BLaER1 treated with 17β-estradiol and CSF1 and Interleukin-3, amounts not matched to agents 10 nM and 100 nM (cell line): Measurements from ENCODE around the gene LRRC23.

Experiments used
- H3K27ac ChIP-seq, 11 experiments: shearing (Covaris generic); formaldehyde crosslinking; 2 replicates each; pipeline ENCODE4 v1.8.1; 2022
- H3K27me3 ChIP-seq, 11 experiments: shearing (Covaris generic); formaldehyde crosslinking; 2 replicates each; pipeline ENCODE4 v1.8.1; 2022
- H3K36me3 ChIP-seq, 11 experiments: shearing (Covaris generic); formaldehyde crosslinking; 2 replicates each; pipeline ENCODE4 v1.8.1; 2022
- H3K4me1 ChIP-seq, 10 experiments: shearing (Covaris generic); formaldehyde crosslinking; 2 replicates each; pipeline ENCODE4 v1.8.1; 2022
- H3K4me2 ChIP-seq, 11 experiments: shearing (Covaris generic); formaldehyde crosslinking; 2 replicates each; pipeline ENCODE4 v1.8.1; 2022
- H3K4me3 ChIP-seq, 10 experiments: shearing (Covaris generic); formaldehyde crosslinking; 2 replicates each; pipeline ENCODE4 v1.8.1; 2022
- H3K9ac ChIP-seq, 11 experiments: shearing (Covaris generic); formaldehyde crosslinking; 2 replicates each; pipeline ENCODE4 v1.8.1; 2022
- H3K9me3 ChIP-seq, 11 experiments: shearing (Covaris generic); formaldehyde crosslinking; replicated peaks in 1 of 11; 2 replicates each; pipeline ENCODE4 v1.8.1; 2022
- H4K20me1 ChIP-seq, 11 experiments: shearing (Covaris generic); formaldehyde crosslinking; 2 replicates each; pipeline ENCODE4 v1.8.1; 2022
- Cebpa-rat ChIP-seq, 11 experiments: shearing (Covaris generic); IDR thresholded peaks; 2 replicates each; pipeline ENCODE4 v1.8.1; 2022

The LRRC23 gene

DNA sequence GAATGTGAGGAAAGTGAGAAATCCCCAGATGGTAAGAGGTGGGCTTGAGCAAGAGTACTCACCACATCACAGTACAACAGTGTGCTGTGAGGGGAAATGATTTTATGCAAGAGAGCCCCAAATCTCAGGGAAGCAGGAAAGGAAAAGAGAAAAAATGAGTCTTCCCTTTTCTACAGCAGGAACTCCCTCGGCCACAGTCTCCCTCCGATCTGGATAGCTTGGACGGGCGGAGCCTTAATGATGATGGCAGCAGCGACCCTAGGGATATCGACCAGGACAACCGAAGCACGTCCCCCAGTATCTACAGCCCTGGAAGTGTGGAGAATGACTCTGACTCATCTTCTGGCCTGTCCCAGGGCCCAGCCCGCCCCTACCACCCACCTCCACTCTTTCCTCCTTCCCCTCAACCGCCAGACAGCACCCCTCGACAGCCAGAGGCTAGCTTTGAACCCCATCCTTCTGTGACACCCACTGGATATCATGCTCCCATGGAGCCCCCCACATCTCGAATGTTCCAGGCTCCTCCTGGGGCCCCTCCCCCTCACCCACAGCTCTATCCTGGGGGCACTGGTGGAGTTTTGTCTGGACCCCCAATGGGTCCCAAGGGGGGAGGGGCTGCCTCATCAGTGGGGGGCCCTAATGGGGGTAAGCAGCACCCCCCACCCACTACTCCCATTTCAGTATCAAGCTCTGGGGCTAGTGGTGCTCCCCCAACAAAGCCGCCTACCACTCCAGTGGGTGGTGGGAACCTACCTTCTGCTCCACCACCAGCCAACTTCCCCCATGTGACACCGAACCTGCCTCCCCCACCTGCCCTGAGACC is 31.0 kb downstream of the LRRC23 start:
- Histone ChIP-seq H3K9me3 (no peaks in the 10 kb centered on the region), H3K27me3 (no peaks in the 10 kb centered on the region), H3K9ac (peak overlapping the region; percentile 4 to 98 (median 94); a peak in 18 of 22 replicates), H3K27ac (peak overlapping the region in 10 of 11 experiments; percentile 32 to 97 (median 95); a peak in 19 of 22 replicates), H3K4me1 (peaks cover 63 to 80% (median 75%) of the 10 kb centered on the region in 10 experiments), H3K36me3 (peaks cover 28 to 68% (median 62%) of the 10 kb centered on the region in 11 experiments), H3K4me3 (peak overlapping the region in 6 of 10 experiments; percentile 5 to 87 (median 73); a peak in 6 of 20 replicates), H3K4me2 (peak overlapping the region; percentile 91 to 100 (median 98)), H4K20me1 (peaks cover 0 to 58% (median 18%) of the 10 kb centered on the region in 11 experiments; a peak in 12 of 22 replicates)
- TF ChIP-seq Cebpa-rat (IDR thresholded peaks at IDR 0.05): peak in 1 of 11 experiments; percentile 9; a peak in 3 of 22 replicates

DNA sequence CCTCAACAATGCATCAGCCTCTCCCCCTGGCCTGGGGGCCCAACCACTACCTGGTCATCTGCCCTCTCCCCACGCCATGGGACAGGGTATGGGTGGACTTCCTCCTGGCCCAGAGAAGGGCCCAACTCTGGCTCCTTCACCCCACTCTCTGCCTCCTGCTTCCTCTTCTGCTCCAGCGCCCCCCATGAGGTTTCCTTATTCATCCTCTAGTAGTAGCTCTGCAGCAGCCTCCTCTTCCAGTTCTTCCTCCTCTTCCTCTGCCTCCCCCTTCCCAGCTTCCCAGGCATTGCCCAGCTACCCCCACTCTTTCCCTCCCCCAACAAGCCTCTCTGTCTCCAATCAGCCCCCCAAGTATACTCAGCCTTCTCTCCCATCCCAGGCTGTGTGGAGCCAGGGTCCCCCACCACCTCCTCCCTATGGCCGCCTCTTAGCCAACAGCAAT is 31.6 kb downstream of the LRRC23 start:
- no peaks in the 10 kb centered on the region for H3K9me3 ChIP-seq
- no peaks in the 10 kb centered on the region for H3K27me3 ChIP-seq
- peaks cover 0 to 52% (median 17%) of the 10 kb centered on the region in 11 experiments; a peak in 11 of 22 replicates for H4K20me1 ChIP-seq
- H3K4me3 ChIP-seq: peak overlapping the region in 9 of 10 experiments; percentile 69 to 87 (median 78); a peak in 13 of 20 replicates
- peak overlapping the region; percentile 91 to 100 (median 98) for H3K4me2 ChIP-seq
- peak overlapping the region; percentile 4 to 98 (median 94); a peak in 19 of 22 replicates for H3K9ac ChIP-seq
- peaks cover 63 to 76% (median 71%) of the 10 kb centered on the region in 10 experiments for H3K4me1 ChIP-seq
- peaks cover 28 to 74% (median 68%) of the 10 kb centered on the region in 11 experiments for H3K36me3 ChIP-seq
- H3K27ac ChIP-seq: peak overlapping the region in 9 of 11 experiments; percentile 85 to 97 (median 96); a peak in 18 of 22 replicates
- TF ChIP-seq Cebpa-rat (IDR thresholded peaks at IDR 0.05): no peak

DNA sequence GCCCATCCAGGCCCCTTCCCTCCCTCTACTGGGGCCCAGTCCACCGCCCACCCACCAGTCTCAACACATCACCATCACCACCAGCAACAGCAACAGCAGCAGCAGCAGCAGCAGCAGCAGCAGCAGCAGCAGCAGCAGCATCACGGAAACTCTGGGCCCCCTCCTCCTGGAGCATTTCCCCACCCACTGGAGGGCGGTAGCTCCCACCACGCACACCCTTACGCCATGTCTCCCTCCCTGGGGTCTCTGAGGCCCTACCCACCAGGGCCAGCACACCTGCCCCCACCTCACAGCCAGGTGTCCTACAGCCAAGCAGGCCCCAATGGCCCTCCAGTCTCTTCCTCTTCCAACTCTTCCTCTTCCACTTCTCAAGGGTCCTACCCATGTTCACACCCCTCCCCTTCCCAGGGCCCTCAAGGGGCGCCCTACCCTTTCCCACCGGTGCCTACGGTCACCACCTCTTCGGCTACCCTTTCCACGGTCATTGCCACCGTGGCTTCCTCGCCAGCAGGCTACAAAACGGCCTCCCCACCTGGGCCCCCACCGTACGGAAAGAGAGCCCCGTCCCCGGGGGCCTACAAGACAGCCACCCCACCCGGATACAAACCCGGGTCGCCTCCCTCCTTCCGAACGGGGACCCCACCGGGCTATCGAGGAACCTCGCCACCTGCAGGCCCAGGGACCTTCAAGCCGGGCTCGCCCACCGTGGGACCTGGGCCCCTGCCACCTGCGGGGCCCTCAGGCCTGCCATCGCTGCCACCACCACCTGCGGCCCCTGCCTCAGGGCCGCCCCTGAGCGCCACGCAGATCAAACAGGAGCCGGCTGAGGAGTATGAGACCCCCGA is 32.2 kb downstream of the LRRC23 start:
- H3K4me2 ChIP-seq: peak overlapping the region; percentile 91 to 100 (median 98)
- H3K4me1 ChIP-seq: peaks cover 58 to 81% (median 71%) of the 10 kb centered on the region in 10 experiments
- peak overlapping the region; percentile 87 to 98 (median 97) for H3K9ac ChIP-seq
- H3K27me3 ChIP-seq: no peaks in the 10 kb centered on the region
- peaks cover 0 to 47% (median 13%) of the 10 kb centered on the region in 11 experiments; a peak in 11 of 22 replicates for H4K20me1 ChIP-seq
- peak overlapping the region; percentile 82 to 97 (median 94) for H3K27ac ChIP-seq
- peaks cover 33 to 81% (median 74%) of the 10 kb centered on the region in 11 experiments for H3K36me3 ChIP-seq
- TF ChIP-seq Cebpa-rat (IDR thresholded peaks at IDR 0.05): no peak
- no peaks in the 10 kb centered on the region for H3K9me3 ChIP-seq
- peak overlapping the region; percentile 69 to 92 (median 79) for H3K4me3 ChIP-seq

DNA sequence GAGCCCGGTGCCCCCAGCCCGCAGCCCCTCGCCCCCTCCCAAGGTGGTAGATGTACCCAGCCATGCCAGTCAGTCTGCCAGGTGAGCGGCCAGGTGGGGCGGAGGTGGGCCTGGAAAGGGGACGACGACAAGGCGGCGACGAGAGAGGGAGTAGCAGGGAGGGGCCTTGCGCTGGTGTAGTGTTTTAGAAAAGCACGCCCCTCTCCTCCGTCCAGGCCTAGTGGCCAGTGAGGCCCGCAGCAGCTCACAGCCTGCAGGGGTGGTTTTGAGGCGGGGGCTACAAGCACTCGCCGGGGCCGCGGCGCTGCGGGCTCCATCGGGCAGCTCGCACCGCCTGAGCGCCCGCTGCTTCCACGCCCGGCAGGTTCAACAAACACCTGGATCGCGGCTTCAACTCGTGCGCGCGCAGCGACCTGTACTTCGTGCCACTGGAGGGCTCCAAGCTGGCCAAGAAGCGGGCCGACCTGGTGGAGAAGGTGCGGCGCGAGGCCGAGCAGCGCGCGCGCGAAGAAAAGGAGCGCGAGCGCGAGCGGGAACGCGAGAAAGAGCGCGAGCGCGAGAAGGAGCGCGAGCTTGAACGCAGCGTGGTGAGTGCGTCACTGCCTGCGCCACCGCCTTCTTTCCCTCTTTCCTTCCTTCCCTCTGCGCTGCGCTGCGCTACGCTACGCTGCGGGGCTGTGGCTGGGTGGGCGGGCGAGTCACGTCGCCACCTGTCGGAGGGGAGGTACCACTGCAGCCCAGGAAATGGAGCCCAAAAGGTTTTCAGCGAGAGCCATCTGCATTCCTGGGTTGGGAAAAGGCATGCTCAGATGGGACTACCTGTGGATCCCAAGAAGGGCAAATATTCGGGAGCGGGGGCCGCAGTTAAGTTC is 33.1 kb downstream of the LRRC23 start:
- Histone ChIP-seq H3K4me1 (peaks cover 56 to 81% (median 70%) of the 10 kb centered on the region in 10 experiments), H3K9me3 (no peaks in the 10 kb centered on the region), H3K9ac (peak overlapping the region; percentile 87 to 98 (median 97)), H3K27me3 (no peaks in the 10 kb centered on the region), H3K36me3 (peaks cover 33 to 86% (median 74%) of the 10 kb centered on the region in 11 experiments), H3K4me3 (peak overlapping the region; percentile 69 to 92 (median 79)), H3K27ac (peak overlapping the region; percentile 82 to 97 (median 94)), H3K4me2 (peak overlapping the region; percentile 91 to 100 (median 98)), H4K20me1 (peaks cover 0 to 38% (median 12%) of the 10 kb centered on the region in 11 experiments; a peak in 9 of 22 replicates)
- TF ChIP-seq Cebpa-rat (IDR thresholded peaks at IDR 0.05): no peak

DNA sequence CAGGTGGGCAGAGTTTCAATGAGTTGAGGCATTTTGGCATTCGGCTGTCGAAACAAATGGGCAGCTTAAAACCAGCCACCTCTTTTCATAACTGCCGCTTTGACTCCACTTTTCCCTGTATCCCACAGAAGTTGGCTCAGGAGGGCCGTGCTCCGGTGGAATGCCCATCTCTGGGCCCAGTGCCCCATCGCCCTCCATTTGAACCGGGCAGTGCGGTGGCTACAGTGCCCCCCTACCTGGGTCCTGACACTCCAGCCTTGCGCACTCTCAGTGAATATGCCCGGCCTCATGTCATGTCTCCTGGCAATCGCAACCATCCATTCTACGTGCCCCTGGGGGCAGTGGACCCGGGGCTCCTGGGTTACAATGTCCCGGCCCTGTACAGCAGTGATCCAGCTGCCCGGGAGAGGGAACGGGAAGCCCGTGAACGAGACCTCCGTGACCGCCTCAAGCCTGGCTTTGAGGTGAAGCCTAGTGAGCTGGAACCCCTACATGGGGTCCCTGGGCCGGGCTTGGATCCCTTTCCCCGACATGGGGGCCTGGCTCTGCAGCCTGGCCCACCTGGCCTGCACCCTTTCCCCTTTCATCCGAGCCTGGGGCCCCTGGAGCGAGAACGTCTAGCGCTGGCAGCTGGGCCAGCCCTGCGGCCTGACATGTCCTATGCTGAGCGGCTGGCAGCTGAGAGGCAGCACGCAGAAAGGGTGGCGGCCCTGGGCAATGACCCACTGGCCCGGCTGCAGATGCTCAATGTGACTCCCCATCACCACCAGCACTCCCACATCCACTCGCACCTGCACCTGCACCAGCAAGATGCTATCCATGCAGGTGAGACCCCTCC is 34.0 kb downstream of the LRRC23 start:
- Histone ChIP-seq H3K27me3 (no peaks in the 10 kb centered on the region), H3K4me1 (peaks cover 58 to 79% (median 67%) of the 10 kb centered on the region in 10 experiments), H3K9ac (peak overlapping the region; percentile 87 to 98 (median 97)), H3K4me2 (peak overlapping the region; percentile 76 to 100 (median 98)), H3K4me3 (peak overlapping the region; percentile 45 to 92 (median 79); a peak in 19 of 20 replicates), H4K20me1 (peaks cover 0 to 32% (median 7%) of the 10 kb centered on the region in 11 experiments; a peak in 8 of 22 replicates), H3K27ac (peak overlapping the region in 10 of 11 experiments; percentile 82 to 97 (median 95); a peak in 21 of 22 replicates), H3K9me3 (no peaks in the 10 kb centered on the region), H3K36me3 (peaks cover 30 to 77% (median 66%) of the 10 kb centered on the region in 11 experiments)
- no peak for TF ChIP-seq Cebpa-rat (IDR thresholded peaks at IDR 0.05)

DNA sequence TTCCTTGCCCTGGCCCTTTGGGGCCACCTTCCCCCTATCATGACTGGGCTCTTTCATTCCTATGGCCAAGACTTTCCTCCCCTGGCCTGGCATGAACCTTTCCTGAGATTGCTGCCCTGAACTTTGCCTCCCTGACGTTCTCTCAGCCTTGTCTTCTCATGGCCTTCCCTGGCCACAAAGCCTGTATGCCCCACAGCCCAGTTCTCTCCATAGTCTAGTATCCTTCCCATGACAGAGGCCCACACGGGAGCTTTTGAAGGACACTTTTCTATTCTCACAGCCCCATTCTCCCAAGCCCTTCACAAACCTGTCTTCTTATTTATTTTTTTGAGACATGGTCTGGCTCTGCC is 34.5 kb downstream of the LRRC23 start:
- Histone ChIP-seq H3K4me2 (peak overlapping the region in 2 of 11 experiments; percentile 99; a peak in 3 of 22 replicates), H3K9ac (peak overlapping the region in 10 of 11 experiments; percentile 1 to 98 (median 96); a peak in 15 of 22 replicates), H3K27me3 (no peaks in the 10 kb centered on the region), H3K9me3 (no peaks in the 10 kb centered on the region), H3K27ac (peak overlapping the region in 9 of 11 experiments; percentile 85 to 97 (median 96); a peak in 14 of 22 replicates), H3K4me1 (peaks cover 52 to 73% (median 62%) of the 10 kb centered on the region in 10 experiments), H3K4me3 (no peak overlapping the region), H3K36me3 (peaks cover 24 to 71% (median 60%) of the 10 kb centered on the region in 11 experiments), H4K20me1 (peaks cover 0 to 26% (median under 1%) of the 10 kb centered on the region in 11 experiments; a peak in 6 of 22 replicates)
- TF ChIP-seq Cebpa-rat (IDR thresholded peaks at IDR 0.05): no peak

DNA sequence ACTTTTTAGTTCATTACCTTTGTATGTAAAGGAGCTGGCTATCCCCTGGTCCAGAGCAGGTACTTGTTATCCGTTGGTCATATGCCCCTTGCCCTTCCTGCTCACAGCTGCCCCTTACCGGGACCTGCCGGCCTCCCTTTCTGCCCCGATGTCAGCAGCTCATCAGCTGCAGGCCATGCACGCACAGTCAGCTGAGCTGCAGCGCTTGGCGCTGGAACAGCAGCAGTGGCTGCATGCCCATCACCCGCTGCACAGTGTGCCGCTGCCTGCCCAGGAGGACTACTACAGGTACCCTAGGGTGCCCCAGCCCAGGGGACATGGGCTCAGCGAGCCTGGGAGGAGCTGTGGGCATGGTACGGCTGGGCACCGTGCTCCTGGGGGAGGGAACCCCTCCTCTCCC is 36.6 kb downstream of the LRRC23 start:
- Histone ChIP-seq H3K9me3 (no peaks in the 10 kb centered on the region), H3K9ac (peak overlapping the region in 6 of 11 experiments; percentile 7 to 98 (median 71); a peak in 6 of 22 replicates), H3K4me2 (peak overlapping the region in 1 of 11 experiments; percentile 18; a peak in 1 of 22 replicates), H4K20me1 (0 out of 22 replicates have a peak, but pooled peaks cover 0 to 5% (median 0%) of the 10 kb centered on the region in 11 experiments), H3K36me3 (peaks cover 5 to 50% (median 39%) of the 10 kb centered on the region in 11 experiments; a peak in 20 of 22 replicates), H3K4me1 (peaks cover 46 to 69% (median 57%) of the 10 kb centered on the region in 10 experiments), H3K27me3 (no peaks in the 10 kb centered on the region), H3K4me3 (no peak overlapping the region), H3K27ac (peak overlapping the region in 3 of 11 experiments; percentile 10 to 95 (median 88); a peak in 5 of 22 replicates)
- no peak for TF ChIP-seq Cebpa-rat (IDR thresholded peaks at IDR 0.05)
